HEK293T (cell line): ENCODE measurements around the gene CARS2.

Experiments
- FOXA1 ChIP-seq: fragments of 450-650 bp; IDR thresholded peaks from 2 replicates; pipeline ENCODE4 v1.6.1; 2016; ENCODE audit warnings: mild to moderate bottlenecking
- HDGF ChIP-seq: fragments of 450-650 bp; IDR thresholded peaks from 2 replicates; pipeline ENCODE4 v1.6.1; 2017; ENCODE audit warnings: antibody characterized with exemption, borderline replicate concordance
- LEF1 ChIP-seq: fragments of 450-650 bp; IDR thresholded peaks from 2 replicates; pipeline ENCODE4 v1.6.1; 2017; ENCODE audit warnings: mild to moderate bottlenecking, borderline replicate concordance
- NFRKB ChIP-seq: fragments of 450-650 bp; IDR thresholded peaks from 2 replicates; pipeline ENCODE4 v1.6.1; 2016; ENCODE audit warnings: mild to moderate bottlenecking, moderate library complexity
- PKNOX1 ChIP-seq: fragments of 450-650 bp; IDR thresholded peaks from 2 replicates; pipeline ENCODE4 v1.6.1; 2016
- SP1 ChIP-seq: fragments of 450-650 bp; IDR thresholded peaks from 2 replicates; pipeline ENCODE4 v1.6.1; 2017
- ZNF384 ChIP-seq: fragments of 450-650 bp; IDR thresholded peaks from 2 replicates; pipeline ENCODE4 v1.6.1; 2016

- TF ChIP-seq ZNF384 (no peak), NFRKB (no peak), FOXA1 (no peak), HDGF (no peak), SP1 (no peak), LEF1 (no peak), PKNOX1 (no peak)
These were observed 16.2 kb downstream of the CARS2 start for GRCh38 chr13:110689711-110690110.
